ENCODE results near the gene TMEM43. TPM values are rescaled to one million over a fixed set of nuclear protein-coding genes. Genes with fewer than 3 reads are reported as not detected.

Gene TMEM43
- total and polyA plus RNA-seq, 2 of the 8 experiments (the other 6 are each of a cell fraction or from before 2014, with no cell fraction given): 27.0 to 33.7 TPM

DNA sequence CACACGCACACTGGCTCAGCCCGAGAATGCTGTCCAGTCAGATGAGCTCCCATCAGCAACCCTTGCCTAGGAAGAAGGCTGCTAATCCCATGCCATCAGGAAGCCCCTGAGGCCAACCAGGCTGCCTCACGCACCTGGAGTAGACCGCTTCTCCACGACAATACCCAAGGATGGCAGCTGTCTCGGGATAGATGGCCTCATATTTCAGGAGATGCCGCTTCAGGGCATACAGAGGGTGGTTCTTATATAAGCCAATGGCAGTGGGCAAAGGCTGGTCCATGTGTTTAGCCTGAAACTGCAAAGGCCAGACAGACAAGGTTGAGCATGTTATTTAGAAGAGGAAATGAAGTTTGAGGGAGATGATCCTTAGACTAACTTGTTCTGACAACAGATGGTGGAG lies 31.3 kb downstream of the TMEM43 start:
- FAIRE-seq (no peak), DNase-seq (ENCODE audit: low read depth in 1 of 2, low spot score in 2 of 2) (no peak)
- peaks cover 15 to 43% (median 36%) of the 10 kb centered on the region in 4 experiments; a peak in 7 of 8 replicates for H3K36me3 ChIP-seq (ENCODE audit: control insufficient read depth in 2 of 4, insufficient read depth in 4 of 4, low read length in 3 of 4)
- H3K4me3 ChIP-seq (ENCODE audit: extremely low read depth in 1 of 4, insufficient read depth in 2 of 4, low read depth in 3 of 4, low read length in 4 of 4): no peak overlapping the region
- TF ChIP-seq CBX5 (IDR thresholded peaks at IDR 0.05; ENCODE audit: low read depth, low read length) (no peak), EGR1 (IDR thresholded peaks at IDR 0.05; ENCODE audit: borderline replicate concordance, low read depth, low read length) (no peak), KDM4A (IDR thresholded peaks at IDR 0.05; ENCODE audit: low read depth, low read length, severe bottlenecking) (no peak), PHF8 (conservative IDR thresholded peaks at IDR 0.05; ENCODE audit: low read depth, low read length) (no peak), TEAD4 (IDR thresholded peaks at IDR 0.05; ENCODE audit: low read depth, low read length) (no peak), HDAC2 (IDR thresholded peaks at IDR 0.05; ENCODE audit: borderline replicate concordance in 1 of 2, low read depth in 2 of 2, low read length in 2 of 2) (no peak), SIRT6 (IDR thresholded peaks at IDR 0.05; ENCODE audit: low read length) (no peak), TBP (IDR thresholded peaks at IDR 0.05; ENCODE audit: low read depth, low read length) (no peak), KDM1A (IDR thresholded peaks at IDR 0.05; ENCODE audit: borderline replicate concordance, low read length) (no peak), BACH1 (IDR thresholded peaks at IDR 0.05; ENCODE audit: low read length) (no peak), CBX8 (IDR thresholded peaks at IDR 0.05; ENCODE audit: borderline replicate concordance, low read depth, low read length) (no peak), TAF1 (IDR thresholded peaks at IDR 0.05; ENCODE audit: low read depth, low read length) (no peak), GTF2F1 (IDR thresholded peaks at IDR 0.05; ENCODE audit: borderline replicate concordance, low read depth, low read length) (no peak)
- TF ChIP-seq, protein P1, sequence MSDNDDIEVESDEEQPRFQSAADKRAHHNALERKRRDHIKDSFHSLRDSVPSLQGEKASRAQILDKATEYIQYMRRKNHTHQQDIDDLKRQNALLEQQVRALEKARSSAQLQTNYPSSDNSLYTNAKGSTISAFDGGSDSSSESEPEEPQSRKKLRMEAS (IDR thresholded peaks at IDR 0.05): no peak
- H4K91ac ChIP-seq (replicated peaks; ENCODE audit: insufficient read length, low read length): no peak overlapping the region
- no peak overlapping the region for H2BK12ac ChIP-seq (ENCODE audit: low read depth, low read length)
- H2BK5ac ChIP-seq (ENCODE audit: low read depth, low read length): no peak overlapping the region
- H2BK120ac ChIP-seq (replicated peaks; ENCODE audit: low read depth, low read length): no peak overlapping the region
- ChIA-PET POLR2A (ENCODE audit: partially characterized antibody) (no interaction called here), CTCF (ENCODE audit: partially characterized antibody) (interaction anchor here (1.0 to 2.0 kb wide), 2 partner anchors 7 to 260 kb away, joined by 3 to 5 read pairs; no protein-coding TSS in a partner anchor)
- no peak overlapping the region for H2AK5ac ChIP-seq (ENCODE audit: low read depth, low read length)
- H3K4ac ChIP-seq (replicated peaks; ENCODE audit: insufficient read length, low read depth, low read length): no peak overlapping the region
- no peaks in the 10 kb centered on the region for H3K9me3 ChIP-seq (ENCODE audit: insufficient read depth in 2 of 2, low read depth in 1 of 2, low read length in 1 of 2)
- whole genome bisulfite sequencing, 2 experiments (ENCODE audit: extremely low coverage in 1 of 2, insufficient coverage in 1 of 2, insufficient read length in 1 of 2, insufficient replicate concordance in 2 of 2, low coverage in 1 of 2, low lambda C conversion rate in 2 of 2, missing lambda C conversion rate in 1 of 2): 87 to 100% methylated on average over 1 to 7 of the region's 7 CpGs
- H4K5ac ChIP-seq (ENCODE audit: insufficient read length, low read depth, low read length): no peak overlapping the region
- H4K20me1 ChIP-seq (replicated peaks in 1 of 2; ENCODE audit: control insufficient read depth in 1 of 2, insufficient read depth in 2 of 2, low read length in 2 of 2): peaks cover 4 to 7% of the 10 kb centered on the region in 2 experiments
- H3K4me1 ChIP-seq (replicated peaks in 1 of 4; ENCODE audit: control insufficient read depth in 3 of 4, insufficient read depth in 4 of 4, low read length in 3 of 4): no peaks in the 10 kb centered on the region
- no peaks in the 10 kb centered on the region for H3K79me2 ChIP-seq (ENCODE audit: control insufficient read depth in 1 of 2, insufficient read depth in 2 of 2, low read length in 2 of 2)
- H3K27ac ChIP-seq (ENCODE audit: low read depth, low read length): no peak overlapping the region
- no peak overlapping the region for H4K8ac ChIP-seq (ENCODE audit: extremely low read depth, insufficient read depth, low read length)
- H2BK15ac ChIP-seq (ENCODE audit: low read length): no peak overlapping the region
- H3K56ac ChIP-seq (replicated peaks; ENCODE audit: insufficient read length, low read depth, low read length): no peak overlapping the region
- H3K23ac ChIP-seq (ENCODE audit: insufficient read length): no peak overlapping the region
- H3K23me2 ChIP-seq (ENCODE audit: low read depth, low read length): no peaks in the 10 kb centered on the region; the same call in 1 of the 2 replicates
- no peak overlapping the region for H3K14ac ChIP-seq (ENCODE audit: insufficient read length)
- no peak overlapping the region for H3K18ac ChIP-seq (ENCODE audit: extremely low read depth, low read length)
- no peak overlapping the region for H2BK20ac ChIP-seq (ENCODE audit: low read length)
- H3K27me3 ChIP-seq (replicated peaks in 1 of 4; ENCODE audit: control insufficient read depth in 3 of 4, extremely low read depth in 1 of 4, insufficient read depth in 3 of 4, low read length in 3 of 4): no peaks in the 10 kb centered on the region
- no peaks in the 10 kb centered on the region for H3K79me1 ChIP-seq (ENCODE audit: low read depth, low read length)
- no peak overlapping the region for H2AFZ ChIP-seq (ENCODE audit: low read length)
- H3K4me2 ChIP-seq (ENCODE audit: insufficient read depth in 1 of 2, low read depth in 2 of 2, low read length in 2 of 2): no peak overlapping the region
- no peak overlapping the region for H3K9ac ChIP-seq (replicated peaks in 1 of 4; ENCODE audit: extremely low read depth in 1 of 4, low read depth in 3 of 4, low read length in 3 of 4)
